22Rv1 (cell line): ENCODE data around the gene COL5A2.

ENCODE experiments used
- H3K27ac ChIP-seq: fragments of 450-650 bp; 2 replicates; pipeline ENCODE4 v1.5.1; 2017
- ZFX ChIP-seq: fragments of 450-650 bp; IDR thresholded peaks from 2 replicates; pipeline ENCODE4 v1.6.1; 2017; ENCODE audit warnings: antibody characterized with exemption, borderline replicate concordance
- TF ChIP-seq, protein P1 (sequence below): fragments of 450-650 bp; IDR thresholded peaks from 2 replicates; pipeline ENCODE4 v1.5.1; 2017; ENCODE audit warnings: mild to moderate bottlenecking

The COL5A2 gene

GRCh38 chr2:189179570-189179950, at the start of gene COL5A2:
COL5A2 (minus strand) TSS chr2:189179761; CDS start chr2:189179604, 157 bp downstream.
- no peak for TF ChIP-seq ZFX
- no peak within 1 kb of the TSS for H3K27ac ChIP-seq

DNA sequence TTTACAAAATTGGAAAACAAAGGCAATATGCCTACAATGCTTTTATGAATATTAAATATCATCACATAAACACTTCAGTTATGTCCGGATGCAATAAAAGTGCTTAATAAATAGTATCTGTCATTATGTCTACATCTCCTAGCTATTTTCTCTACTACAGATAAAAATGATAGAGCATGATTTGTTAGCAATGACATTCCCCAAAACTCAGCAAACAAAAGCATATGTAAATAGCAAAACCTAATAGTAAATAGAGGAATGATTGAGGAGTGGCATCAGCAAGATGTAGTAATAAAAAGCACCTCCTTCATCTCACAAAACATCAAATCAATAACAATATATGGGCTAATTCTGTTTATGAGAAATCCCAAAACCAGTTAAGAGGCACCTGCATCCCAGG, 46.5 kb upstream of the COL5A2 start:
- peak overlapping the region; percentile 79 for H3K27ac ChIP-seq
- TF ChIP-seq, protein P1, sequence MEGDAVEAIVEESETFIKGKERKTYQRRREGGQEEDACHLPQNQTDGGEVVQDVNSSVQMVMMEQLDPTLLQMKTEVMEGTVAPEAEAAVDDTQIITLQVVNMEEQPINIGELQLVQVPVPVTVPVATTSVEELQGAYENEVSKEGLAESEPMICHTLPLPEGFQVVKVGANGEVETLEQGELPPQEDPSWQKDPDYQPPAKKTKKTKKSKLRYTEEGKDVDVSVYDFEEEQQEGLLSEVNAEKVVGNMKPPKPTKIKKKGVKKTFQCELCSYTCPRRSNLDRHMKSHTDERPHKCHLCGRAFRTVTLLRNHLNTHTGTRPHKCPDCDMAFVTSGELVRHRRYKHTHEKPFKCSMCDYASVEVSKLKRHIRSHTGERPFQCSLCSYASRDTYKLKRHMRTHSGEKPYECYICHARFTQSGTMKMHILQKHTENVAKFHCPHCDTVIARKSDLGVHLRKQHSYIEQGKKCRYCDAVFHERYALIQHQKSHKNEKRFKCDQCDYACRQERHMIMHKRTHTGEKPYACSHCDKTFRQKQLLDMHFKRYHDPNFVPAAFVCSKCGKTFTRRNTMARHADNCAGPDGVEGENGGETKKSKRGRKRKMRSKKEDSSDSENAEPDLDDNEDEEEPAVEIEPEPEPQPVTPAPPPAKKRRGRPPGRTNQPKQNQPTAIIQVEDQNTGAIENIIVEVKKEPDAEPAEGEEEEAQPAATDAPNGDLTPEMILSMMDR: no peak
- no peak for TF ChIP-seq ZFX

GRCh38 chr2:189225032-189225431, 45.5 kb upstream of the COL5A2 start:
- TF ChIP-seq ZFX: no peak
- TF ChIP-seq, protein P1: no peak
- peak overlapping the region; percentile 79 for H3K27ac ChIP-seq

DNA sequence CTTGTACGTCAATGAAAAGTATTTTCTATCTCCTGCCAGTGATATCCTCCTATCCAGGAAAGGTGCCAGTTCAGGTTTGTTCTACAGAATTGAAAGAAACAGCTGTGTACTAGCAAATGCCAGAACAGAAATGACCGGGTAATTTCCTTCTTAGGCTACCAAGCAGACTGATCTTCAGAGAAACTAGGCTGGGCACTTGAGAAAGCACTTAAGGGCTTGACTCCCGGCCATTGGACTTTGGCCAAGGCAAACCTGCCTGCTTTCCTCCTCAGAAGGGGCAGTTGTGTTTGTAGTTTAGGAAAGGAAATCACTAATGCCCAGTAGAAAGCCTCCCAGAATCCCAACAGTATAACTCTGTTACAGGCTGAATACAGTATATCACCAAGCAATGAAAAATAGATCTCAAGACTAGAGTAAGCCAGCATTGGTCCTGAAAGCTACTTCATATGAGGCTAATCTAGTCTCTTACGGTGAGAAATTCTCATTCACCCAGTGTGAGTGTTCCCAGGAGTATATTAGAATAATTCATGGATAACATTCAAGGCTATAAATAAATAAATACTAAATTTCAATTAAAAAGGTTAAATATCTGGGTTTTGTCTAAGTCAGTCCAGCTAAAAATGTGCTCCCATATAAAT, 43.0 kb upstream of the COL5A2 start:
- H3K27ac ChIP-seq: peak overlapping the region; percentile 79

DNA sequence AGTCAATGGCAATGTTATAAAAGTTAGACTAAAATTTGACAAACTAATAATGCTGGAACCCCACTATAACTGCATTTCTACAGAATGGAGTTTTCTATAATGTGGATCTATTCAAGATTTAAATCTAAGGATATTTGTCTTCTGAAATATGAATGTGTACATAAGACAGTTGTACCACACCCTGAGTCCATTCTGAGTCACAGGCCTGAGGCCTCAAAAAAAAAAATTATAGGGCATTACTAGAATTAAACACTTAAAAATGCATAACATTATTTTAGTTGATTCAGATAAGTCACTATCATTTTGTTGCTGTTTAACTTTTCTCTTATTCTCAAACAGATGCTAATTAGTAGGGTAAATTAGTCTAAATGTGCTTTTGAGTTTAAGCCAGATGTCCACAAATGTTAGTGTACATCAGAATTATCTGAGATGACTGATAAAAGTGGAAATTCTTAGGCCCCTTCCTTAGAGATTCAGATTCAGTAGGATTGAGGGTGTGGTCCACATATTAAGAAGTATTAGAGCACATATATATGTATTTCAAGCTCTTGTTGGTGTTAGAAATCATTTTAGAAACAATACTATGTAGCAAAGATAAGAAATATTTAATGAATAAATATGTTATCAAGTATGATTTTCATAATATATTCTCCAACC, 42.4 kb upstream of the COL5A2 start:
- TF ChIP-seq ZFX: no peak
- TF ChIP-seq, protein P1: no peak
- peak overlapping the region; percentile 79 for H3K27ac ChIP-seq

More for the DNA sequence above, 43.0 kb upstream of the COL5A2 start:
- TF ChIP-seq ZFX: no peak
- TF ChIP-seq, protein P1: no peak

- H3K27ac ChIP-seq: no peak overlapping the region
Observed at GRCh38 chr2:189218236-189218635, 38.7 kb upstream of the COL5A2 start.

DNA sequence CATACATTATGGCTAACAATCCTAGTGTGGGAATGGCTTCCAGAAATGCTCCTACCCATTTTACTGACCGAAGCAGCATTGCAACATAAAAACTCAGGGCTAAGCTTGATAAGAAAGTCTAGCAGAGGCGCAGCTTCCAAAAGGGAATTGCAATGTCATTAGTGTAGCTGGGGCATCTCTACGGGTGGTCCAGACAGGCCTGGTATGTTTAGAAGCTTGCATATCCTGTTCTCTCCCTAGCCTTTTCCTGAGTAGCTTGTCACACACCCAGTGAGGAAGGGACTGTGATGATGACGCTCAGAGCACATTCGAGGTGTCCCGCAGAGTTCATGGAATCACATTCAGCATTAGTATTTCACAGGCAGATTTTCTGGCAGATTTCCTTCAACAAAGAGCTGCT, 38.0 kb upstream of the COL5A2 start:
- no peak overlapping the region for H3K27ac ChIP-seq
- no peak for TF ChIP-seq ZFX
- TF ChIP-seq, protein P1: no peak

More at GRCh38 chr2:189218236-189218635, 38.7 kb upstream of the COL5A2 start:
- TF ChIP-seq, protein P1: no peak
- no peak for TF ChIP-seq ZFX
